Activated gamma-delta T cell (primary cell): Measurements from ENCODE around the gene RCE1.

Experiments
- DNase-seq: peaks from one replicate; lab custom pipeline; 2025; lab: John Stamatoyannopoulos, UW

The RCE1 gene

GRCh38 chr11:66857234-66857926 lies 14.1 kb downstream of the RCE1 start:
- no peak for DNase-seq

DNA sequence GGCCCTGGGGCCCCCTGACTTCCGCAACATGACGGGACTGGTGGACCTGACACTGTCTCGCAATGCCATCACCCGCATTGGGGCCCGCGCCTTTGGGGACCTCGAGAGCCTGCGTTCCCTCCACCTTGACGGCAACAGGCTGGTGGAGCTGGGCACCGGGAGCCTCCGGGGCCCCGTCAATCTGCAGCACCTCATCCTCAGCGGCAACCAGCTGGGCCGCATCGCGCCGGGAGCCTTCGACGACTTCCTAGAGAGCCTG lies 14.6 kb downstream of the RCE1 start:
- no peak for DNase-seq

DNA sequence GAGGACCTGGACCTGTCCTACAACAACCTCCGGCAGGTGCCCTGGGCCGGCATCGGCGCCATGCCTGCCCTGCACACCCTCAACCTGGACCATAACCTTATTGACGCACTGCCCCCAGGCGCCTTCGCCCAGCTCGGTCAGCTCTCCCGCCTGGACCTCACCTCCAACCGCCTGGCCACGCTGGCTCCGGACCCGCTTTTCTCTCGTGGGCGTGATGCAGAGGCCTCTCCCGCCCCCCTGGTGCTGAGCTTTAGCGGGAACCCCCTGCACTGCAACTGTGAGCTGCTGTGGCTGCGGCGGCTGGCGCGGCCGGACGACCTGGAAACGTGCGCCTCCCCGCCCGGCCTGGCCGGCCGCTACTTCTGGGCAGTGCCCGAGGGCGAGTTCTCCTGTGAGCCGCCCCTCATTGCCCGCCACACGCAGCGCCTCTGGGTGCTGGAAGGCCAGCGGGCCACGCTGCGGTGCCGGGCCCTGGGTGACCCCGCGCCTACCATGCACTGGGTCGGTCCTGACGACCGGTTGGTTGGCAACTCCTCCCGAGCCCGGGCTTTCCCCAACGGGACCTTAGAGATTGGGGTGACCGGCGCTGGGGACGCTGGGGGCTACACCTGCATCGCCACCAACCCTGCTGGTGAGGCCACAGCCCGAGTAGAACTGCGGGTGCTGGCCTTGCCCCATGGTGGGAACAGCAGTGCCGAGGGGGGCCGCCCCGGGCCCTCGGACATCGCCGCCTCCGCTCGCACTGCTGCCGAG lies 15.1 kb downstream of the RCE1 start:
- DNase-seq: no peak

- no peak for DNase-seq
These were observed 15.9 kb downstream of the RCE1 start for GRCh38 chr11:66858939-66859685.

DNA sequence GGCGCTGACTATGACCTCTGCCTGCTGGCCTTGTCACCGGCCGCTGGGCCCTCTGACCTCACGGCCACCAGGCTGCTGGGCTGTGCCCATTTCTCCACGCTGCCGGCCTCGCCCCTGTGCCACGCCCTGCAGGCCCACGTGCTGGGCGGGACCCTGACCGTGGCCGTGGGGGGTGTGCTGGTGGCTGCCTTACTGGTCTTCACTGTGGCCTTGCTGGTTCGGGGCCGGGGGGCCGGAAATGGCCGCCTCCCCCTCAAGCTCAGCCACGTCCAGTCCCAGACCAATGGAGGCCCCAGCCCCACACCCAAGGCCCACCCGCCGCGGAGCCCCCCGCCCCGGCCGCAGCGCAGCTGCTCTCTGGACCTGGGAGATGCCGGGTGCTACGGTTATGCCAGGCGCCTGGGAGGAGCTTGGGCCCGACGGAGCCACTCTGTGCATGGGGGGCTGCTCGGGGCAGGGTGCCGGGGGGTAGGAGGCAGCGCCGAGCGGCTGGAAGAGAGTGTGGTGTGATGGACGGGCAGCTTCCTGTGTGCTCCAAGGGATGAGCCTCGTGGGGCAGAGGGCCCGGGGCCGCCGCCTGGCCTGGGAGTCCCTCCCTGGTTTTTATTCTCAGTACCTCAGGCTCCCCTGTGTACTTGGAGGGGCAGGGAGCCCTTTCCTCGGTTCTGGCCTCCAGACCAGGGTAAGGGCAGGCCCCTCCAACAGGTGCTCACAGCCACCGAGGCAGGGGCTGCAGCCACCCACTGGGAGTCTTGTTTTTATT lies 16.6 kb downstream of the RCE1 start:
- DNase-seq: no peak

DNA sequence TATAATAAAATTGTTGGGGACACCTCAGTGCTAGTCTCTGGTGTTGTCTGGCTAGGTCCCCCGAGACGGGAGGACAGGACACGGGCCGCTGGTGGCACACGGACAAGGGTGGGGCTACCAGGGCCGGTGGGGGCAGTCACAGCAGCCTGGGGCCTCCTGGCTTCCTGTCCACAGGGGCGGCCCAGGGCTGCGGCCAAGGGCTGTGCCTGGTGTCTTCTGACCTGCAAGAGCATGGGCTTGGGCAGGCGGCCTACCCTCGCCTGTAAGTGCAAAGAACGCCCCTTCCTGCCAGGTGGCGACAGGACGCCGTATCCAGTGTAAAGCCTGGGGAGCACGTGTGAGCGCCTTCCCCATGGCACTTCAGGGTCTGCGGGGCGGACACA lies 17.2 kb downstream of the RCE1 start:
- no peak for DNase-seq

DNA sequence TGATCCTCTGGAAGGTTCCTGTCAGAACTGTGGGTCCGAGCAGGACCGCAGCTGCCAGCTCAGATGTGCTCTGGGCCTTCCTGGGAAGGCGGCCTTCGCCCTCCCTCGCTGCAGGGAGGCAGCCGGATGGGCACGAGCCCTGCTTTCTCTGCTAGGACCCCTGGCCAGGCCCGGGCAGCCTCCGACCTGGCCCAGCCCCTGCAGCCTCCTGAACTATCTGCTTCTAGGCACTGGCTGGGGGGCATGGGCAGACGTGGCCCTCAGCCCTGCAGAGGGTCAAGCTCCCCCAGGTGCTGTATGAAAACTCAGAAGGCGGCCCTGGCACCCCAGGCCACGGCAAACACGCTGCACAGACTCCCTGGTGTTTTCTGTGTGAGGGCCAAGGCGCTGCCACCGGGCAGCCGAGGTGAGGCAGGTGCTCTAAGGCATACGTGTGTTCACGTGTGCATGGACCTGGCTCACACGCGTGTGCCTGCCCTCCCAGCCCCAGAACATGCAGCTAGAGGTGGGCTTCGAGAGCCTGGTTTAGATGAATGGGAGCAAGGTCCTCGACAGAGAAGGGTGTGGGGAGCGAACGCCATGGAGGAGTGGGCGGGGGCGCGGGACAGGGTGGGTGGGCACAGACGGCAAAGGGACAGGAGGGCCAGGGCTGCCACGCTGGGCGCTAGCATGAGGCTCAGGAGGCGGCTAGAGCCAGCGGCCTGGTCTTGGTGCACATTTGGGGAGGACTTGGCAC lies 18.0 kb downstream of the RCE1 start:
- no peak for DNase-seq

DNA sequence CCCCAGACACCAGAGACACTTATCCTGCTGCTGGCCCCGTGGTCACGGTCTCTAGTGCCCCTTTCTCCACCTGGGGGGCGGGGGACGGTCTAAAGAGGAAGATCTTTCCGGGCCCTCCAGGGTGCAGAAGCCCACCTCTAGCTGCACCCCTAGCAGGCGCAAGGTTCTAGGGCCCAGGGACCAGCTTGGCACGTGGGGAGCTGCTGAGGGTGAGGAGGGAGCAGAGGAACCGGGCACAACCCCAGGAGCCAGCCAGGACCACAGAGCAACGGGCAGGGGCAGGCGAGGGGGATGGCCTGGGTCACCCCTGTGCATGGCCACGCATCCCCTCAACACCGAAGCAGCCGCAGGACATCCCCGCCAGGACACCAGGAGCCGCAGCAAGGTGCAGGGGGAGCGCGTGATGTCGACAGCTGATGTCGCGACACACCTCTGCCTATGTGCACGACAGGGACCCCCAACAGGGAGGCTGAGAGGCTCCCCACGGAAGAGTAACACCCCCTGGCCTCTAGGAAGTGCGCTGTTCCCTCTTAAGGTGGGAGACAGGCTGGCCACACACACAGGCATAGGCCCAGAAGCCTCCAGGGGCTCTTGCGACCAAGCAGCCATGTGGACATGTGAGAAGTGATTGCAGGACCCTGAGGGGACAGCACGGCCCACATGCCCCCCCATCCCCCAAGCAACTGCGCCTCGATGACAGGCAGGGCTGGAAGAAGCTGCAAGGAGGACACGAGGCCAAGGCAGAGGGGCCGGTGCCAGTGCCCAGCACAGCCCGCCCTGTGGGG lies 18.7 kb downstream of the RCE1 start:
- DNase-seq: no peak

- no peak for DNase-seq
These were observed 19.4 kb downstream of the RCE1 start for GRCh38 chr11:66862559-66863037.

GRCh38 chr11:66863428-66864125 lies 20.3 kb downstream of the RCE1 start:
- no peak for DNase-seq

GRCh38 chr11:66864172-66864901 lies 21.1 kb downstream of the RCE1 start:
- DNase-seq: no peak

- DNase-seq: no peak
These were observed 21.9 kb downstream of the RCE1 start for GRCh38 chr11:66864924-66865697.

DNA sequence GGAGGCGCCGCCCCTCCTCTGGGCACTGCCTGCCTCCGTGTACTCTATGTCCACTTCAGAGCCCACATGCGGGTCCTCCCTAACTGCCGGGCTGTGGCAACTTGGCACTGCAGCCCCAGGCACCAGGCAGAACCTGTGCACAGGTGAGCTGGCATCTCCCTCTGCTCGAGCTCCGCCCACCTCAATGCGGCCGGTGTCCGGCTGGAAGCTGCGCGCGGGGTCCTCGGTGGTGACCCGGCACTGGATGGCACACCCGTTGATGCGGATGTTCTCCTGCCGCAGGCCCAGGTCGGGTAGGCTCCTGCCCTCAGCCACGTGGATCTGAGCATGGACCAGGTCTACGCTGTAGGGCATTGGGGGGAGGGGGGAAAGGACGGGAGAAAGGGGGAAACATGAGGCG lies 22.8 kb downstream of the RCE1 start:
- DNase-seq: no peak

DNA sequence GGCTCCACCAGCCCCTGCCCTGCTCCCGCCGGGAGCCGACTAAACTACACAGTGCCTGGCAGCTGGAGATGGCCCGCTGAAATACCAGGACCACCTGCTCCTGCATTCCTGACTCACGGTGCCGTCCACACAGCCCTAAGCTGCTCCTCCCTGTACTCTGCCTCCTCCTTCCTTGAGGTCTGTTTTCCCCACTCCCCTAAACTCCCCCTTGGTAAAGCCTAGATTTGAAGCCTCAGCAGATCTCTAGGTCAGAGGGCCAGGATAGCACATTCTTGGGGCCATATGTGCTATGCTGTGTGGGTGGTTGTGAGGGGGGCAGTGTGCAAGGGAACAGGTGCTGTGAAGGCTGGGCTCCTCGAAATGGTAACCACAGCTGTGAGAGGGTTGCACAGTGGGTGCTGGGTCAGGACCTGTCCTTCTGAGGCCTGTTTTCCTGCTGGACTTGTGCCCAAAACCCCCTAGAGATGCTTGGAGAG lies 23.3 kb downstream of the RCE1 start:
- no peak for DNase-seq

DNA sequence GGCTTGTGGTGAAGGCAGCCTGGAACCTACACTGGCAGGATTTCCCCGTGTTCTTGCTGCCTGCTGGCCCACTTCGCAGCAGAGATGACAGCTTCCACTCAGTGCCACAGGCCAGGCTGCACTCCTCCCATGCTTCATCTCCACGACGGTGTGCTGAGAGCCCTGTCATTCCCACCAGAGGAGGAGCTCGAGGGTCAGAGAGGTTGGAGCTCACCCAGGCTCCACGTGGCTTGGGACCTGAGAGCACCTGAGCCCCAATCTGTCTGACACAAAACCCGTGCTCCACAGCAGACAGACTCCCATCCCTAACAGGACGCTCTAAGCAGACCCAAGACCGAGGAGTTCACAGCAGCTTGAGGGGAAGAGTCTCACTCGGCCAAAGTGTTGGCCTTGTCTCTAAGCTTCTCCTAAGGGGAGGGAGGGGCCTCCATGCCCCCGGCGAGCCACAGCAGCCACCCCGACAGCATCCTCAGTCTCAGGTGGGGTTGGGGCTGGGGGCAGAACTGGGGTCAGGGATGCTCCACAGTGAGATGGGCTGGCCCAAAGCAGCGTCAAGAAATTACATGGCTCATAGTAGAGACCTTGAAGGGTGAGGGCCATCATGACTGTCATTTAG lies 24.3 kb downstream of the RCE1 start:
- DNase-seq: no peak

DNA sequence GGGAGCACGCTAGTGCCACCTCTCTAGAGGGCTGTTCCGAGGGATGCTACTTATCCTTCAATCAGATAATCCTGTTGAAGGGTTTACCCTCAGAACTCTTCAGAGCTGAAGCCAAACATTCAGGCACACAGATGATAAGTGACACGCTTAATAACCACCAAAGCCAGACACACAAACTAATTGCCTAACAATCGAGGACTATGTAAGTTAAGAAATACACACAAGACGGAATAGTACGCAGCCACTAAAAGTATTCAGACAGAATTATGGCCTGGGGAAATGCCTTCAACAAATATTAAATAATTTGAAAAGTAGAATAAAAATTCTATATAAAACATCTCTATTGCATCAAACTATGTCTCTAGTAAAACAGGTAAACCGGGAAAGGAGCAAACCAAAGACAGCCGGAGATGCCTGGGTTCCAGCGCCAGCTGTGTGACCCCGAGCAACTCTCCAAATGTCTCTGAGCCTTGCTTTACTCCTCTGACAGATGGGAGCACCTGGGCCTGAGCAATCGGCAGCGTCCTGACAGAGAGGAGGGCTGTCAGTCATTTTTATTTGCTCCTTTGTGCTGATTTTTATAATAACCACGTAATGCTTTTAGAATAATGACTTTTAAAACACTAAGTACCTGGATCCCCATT lies 25.0 kb downstream of the RCE1 start:
- DNase-seq: no peak

- no peak for DNase-seq
These were observed 25.7 kb downstream of the RCE1 start for GRCh38 chr11:66868726-66869566.
